Neutrophil (primary cell): ENCODE measurements around the gene KPNA1.

ENCODE experiments used
- H3K27ac ChIP-seq: fragments of 200-600 bp; sonication (generic); 2 replicates; pipeline ENCODE4 v1.5.1; 2016; ENCODE audit warnings: mild to moderate bottlenecking, moderate library complexity
- H3K27me3 ChIP-seq: fragments of 200-600 bp; sonication (generic); 2 replicates; pipeline ENCODE4 v1.6.0; 2016; ENCODE audit warnings: mild to moderate bottlenecking
- H3K36me3 ChIP-seq: fragments of 200-600 bp; sonication (generic); 2 replicates; pipeline ENCODE4 v1.5.1; 2017
- H3K4me1 ChIP-seq, 2 experiments: fragments of 200-600 bp in 1 of 2; sonication (generic) in 1 of 2; 1 replicate in 1 of 2; 2 replicates in 1 of 2; pipeline versions ENCODE4 v1.5.1 to v1.6.1; 2013 to 2016; ENCODE audit warnings: low read depth in 1 of 2, low read length in 1 of 2, mild to moderate bottlenecking in 1 of 2, moderate library complexity in 1 of 2; ENCODE audit not compliant: control insufficient read depth in 1 of 2, insufficient read depth in 1 of 2
- H3K4me3 ChIP-seq, 2 experiments: fragments of 200-600 bp in 1 of 2; sonication (generic) in 1 of 2; 1 replicate in 1 of 2; 2 replicates in 1 of 2; pipeline ENCODE4 v1.5.1; 2013 to 2016; ENCODE audit warnings: low read depth in 1 of 2, low read length in 1 of 2, mild to moderate bottlenecking in 1 of 2, moderate library complexity in 1 of 2
- H3K9me3 ChIP-seq: fragments of 200-600 bp; sonication (generic); 2 replicates; pipeline ENCODE4 v1.5.1; 2016
- CTCF ChIP-seq: fragments of 200-600 bp; sonication (generic); IDR thresholded peaks from 2 replicates; pipeline ENCODE4 v1.5.1; 2016; ENCODE audit warnings: antibody characterized with exemption

Gene KPNA1

GRCh38 chr3:122535964-122536631, 21.4 kb upstream of the KPNA1 start:
- Histone ChIP-seq H3K4me1 (peaks cover 20 to 29% of the 10 kb centered on the region in 2 experiments), H3K27me3 (no peaks in the 10 kb centered on the region), H3K9me3 (no peaks in the 10 kb centered on the region), H3K36me3 (peaks cover 83% of the 10 kb centered on the region), H3K4me3 (no peak overlapping the region), H3K27ac (no peak overlapping the region)
- no peak for TF ChIP-seq CTCF

- Histone ChIP-seq H3K4me3 (no peak overlapping the region), H3K27me3 (no peaks in the 10 kb centered on the region), H3K27ac (peak overlapping the region; percentile 37), H3K4me1 (peaks cover 16 to 25% of the 10 kb centered on the region in 2 experiments), H3K9me3 (no peaks in the 10 kb centered on the region), H3K36me3 (peaks cover 77% of the 10 kb centered on the region)
- no peak for TF ChIP-seq CTCF
Measured at GRCh38 chr3:122533931-122534334, 19.2 kb upstream of the KPNA1 start.

GRCh38 chr3:122533480-122533879, 18.7 kb upstream of the KPNA1 start:
- Histone ChIP-seq H3K36me3 (peaks cover 77% of the 10 kb centered on the region), H3K9me3 (no peaks in the 10 kb centered on the region), H3K4me3 (no peak overlapping the region), H3K4me1 (peaks cover 12 to 21% of the 10 kb centered on the region in 2 experiments), H3K27ac (peak overlapping the region; percentile 37), H3K27me3 (no peaks in the 10 kb centered on the region)
- TF ChIP-seq CTCF, result no peak

- no peak for TF ChIP-seq CTCF
- H3K9me3 ChIP-seq, result no peaks in the 10 kb centered on the region
- H3K27ac ChIP-seq, result no peak overlapping the region
- H3K27me3 ChIP-seq, result no peaks in the 10 kb centered on the region
- no peak overlapping the region for H3K4me3 ChIP-seq
- peaks cover 75% of the 10 kb centered on the region for H3K36me3 ChIP-seq
- peaks cover 10 to 11% of the 10 kb centered on the region in 2 experiments for H3K4me1 ChIP-seq
Measured at GRCh38 chr3:122530164-122530563, 15.4 kb upstream of the KPNA1 start.

GRCh38 chr3:122523317-122523716, 8.6 kb upstream of the KPNA1 start:
- Histone ChIP-seq H3K27me3 (no peaks in the 10 kb centered on the region), H3K4me3 (no peak overlapping the region), H3K27ac (no peak overlapping the region), H3K4me1 (no peaks in the 10 kb centered on the region), H3K9me3 (no peaks in the 10 kb centered on the region), H3K36me3 (peaks cover 23% of the 10 kb centered on the region)
- no peak for TF ChIP-seq CTCF
